ENCODE measurements around the gene TMEM141.

GRCh38 chr9:136765041-136765440, 26.1 kb upstream of the TMEM141 start:
- TF ChIP-seq, protein P1, sequence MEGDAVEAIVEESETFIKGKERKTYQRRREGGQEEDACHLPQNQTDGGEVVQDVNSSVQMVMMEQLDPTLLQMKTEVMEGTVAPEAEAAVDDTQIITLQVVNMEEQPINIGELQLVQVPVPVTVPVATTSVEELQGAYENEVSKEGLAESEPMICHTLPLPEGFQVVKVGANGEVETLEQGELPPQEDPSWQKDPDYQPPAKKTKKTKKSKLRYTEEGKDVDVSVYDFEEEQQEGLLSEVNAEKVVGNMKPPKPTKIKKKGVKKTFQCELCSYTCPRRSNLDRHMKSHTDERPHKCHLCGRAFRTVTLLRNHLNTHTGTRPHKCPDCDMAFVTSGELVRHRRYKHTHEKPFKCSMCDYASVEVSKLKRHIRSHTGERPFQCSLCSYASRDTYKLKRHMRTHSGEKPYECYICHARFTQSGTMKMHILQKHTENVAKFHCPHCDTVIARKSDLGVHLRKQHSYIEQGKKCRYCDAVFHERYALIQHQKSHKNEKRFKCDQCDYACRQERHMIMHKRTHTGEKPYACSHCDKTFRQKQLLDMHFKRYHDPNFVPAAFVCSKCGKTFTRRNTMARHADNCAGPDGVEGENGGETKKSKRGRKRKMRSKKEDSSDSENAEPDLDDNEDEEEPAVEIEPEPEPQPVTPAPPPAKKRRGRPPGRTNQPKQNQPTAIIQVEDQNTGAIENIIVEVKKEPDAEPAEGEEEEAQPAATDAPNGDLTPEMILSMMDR (IDR thresholded peaks at IDR 0.05), result no peak
- TF ChIP-seq POLR2A (IDR thresholded peaks at IDR 0.05), result no peak

All from heart left ventricle (tissue), 13 donors.